GM10266 (cell line): ENCODE results near the gene CHRM4.

Experiments
- DNase-seq: peaks from one replicate; pipeline ENCODE4 v3.0.0; 2012; ENCODE audit errors: extremely low spot score
- TF ChIP-seq, protein P1 (sequence below): IDR thresholded peaks from 2 replicates; pipeline ENCODE4 v1.5.1; 2012; ENCODE audit warnings: mild to moderate bottlenecking, low read depth; ENCODE audit not compliant: control insufficient read depth, insufficient read depth; ENCODE audit errors: missing control alignments

Gene CHRM4

DNA sequence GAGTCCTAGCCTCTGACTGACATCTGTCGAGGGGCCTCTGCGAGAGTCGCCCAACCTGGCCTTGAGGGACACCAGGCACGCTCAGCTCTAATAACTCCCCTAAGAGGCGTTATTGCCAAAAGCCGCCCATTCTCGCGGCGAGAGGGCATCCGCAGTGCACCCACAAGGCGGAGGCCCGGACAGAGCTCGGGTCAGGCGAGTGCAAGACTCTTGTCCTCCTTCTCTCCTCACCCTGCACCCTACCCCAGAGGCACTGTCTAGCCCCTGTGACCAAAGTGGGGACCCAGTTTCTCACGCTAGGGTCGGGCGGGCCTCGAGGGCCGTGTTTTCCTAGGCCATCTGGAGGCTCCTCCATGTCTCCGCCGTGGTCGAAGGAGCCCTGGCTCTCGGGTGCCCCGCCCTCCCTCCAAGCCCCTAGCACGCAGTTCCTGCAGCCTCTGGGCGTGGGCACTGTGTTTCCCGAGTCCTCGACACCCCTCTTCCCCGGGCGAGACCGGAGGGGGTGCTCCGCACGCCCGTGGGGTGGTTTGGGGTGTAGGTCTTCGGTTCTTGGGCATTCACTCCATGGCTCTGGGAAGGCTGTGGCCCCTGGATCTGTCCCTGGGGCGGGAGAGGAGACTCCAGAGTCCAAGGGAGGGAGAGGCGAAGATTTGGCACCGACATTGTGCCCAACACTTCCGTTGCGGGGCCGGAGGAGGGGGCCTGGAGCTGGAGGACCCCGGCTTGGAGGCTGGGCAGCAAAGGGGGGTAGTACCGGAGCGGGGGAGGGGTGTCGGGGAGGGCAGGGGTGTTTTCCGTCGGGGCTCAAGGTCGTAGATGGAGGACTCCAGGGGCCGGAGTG, 1.0 kb downstream of the CHRM4 start:
- peak; percentile 56 for DNase-seq

DNA sequence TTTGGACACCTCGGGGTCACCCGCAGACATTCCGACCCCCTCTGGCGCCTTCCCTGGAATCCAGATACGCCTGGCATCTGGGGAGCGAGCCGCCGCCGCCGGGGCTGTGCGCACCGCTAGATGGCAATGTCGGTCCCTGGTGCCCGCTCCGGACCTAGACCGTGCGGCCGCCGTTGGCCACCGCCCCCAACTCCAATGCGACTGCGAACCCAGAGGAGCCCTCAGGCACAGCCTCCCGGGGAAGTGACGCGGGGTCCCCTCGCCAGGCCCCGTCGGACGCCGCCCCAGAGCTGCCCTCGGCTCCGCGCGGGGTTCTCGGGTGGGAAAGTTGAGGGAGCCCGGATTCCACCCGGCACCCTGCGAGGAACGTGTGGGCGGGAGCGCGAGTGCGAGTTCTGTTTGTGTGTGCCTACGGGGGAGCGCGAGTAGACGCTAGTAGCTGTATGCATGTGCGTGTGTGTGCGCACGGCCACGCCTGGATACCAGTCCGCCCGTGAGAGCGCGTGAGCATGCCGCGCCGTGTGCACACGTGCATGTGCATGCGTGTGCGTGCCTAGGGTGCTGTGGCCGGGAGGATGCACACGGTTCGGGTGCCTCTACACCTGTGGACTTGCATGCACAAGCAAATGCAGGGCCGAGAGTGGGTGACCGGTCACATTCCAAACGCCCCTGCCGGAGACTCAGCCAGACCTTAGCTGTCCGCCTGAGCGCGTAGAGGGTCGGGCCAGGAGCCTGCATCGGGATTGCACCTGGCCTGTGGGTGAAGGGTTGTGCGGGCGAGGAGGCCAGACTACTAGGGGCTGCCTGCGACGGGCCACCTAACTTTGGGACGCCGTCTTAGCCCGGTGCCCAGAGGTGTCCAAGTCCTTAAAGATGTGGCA, 1.9 kb downstream of the CHRM4 start:
- TF ChIP-seq, protein P1, sequence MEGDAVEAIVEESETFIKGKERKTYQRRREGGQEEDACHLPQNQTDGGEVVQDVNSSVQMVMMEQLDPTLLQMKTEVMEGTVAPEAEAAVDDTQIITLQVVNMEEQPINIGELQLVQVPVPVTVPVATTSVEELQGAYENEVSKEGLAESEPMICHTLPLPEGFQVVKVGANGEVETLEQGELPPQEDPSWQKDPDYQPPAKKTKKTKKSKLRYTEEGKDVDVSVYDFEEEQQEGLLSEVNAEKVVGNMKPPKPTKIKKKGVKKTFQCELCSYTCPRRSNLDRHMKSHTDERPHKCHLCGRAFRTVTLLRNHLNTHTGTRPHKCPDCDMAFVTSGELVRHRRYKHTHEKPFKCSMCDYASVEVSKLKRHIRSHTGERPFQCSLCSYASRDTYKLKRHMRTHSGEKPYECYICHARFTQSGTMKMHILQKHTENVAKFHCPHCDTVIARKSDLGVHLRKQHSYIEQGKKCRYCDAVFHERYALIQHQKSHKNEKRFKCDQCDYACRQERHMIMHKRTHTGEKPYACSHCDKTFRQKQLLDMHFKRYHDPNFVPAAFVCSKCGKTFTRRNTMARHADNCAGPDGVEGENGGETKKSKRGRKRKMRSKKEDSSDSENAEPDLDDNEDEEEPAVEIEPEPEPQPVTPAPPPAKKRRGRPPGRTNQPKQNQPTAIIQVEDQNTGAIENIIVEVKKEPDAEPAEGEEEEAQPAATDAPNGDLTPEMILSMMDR: peak; percentile 93
- peak; percentile 92 for DNase-seq

More for the DNA sequence above, 1.0 kb downstream of the CHRM4 start:
- TF ChIP-seq, protein P1: no peak

DNA sequence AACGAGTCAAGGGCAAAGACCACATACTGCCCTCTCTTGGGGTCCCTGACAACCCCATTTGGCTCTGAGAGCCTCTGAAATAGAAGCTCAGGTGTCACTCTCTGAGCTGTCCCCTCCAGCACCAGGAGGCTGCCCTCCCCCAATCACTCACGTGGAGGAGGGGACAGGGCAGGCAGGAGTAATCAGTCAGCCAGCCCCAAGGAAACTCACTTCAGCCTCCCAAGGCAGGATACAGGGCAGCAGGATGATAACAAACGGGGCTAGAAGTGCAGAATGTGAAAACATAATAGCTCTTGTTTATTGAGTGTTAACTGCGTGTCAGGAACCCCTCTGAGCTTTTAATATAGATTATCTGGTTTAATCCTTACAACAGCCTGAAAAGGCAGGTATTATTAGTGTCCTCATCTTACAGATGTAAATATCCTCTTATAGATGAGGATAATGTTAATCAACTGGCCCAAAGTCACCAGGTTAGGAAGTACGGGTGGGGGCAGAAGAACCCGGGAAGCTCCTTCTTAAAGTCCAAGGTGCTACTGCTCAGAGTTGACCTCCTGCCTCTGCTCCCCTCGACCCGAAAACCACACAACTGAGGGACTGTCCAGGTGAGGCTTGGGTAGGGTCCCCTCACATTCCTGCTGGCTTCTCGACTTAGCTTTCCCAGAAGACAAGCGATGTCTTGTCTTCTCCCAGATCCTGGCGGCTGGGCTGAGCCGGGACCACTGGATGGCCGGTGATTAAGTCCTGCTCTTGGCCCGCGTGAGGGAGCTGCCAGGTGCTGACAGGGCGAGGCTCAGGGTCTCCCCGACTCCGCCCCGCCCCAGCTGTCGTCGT, 2.7 kb downstream of the CHRM4 start:
- TF ChIP-seq, protein P1: peak; percentile 21
- peak; percentile 37 for DNase-seq

DNA sequence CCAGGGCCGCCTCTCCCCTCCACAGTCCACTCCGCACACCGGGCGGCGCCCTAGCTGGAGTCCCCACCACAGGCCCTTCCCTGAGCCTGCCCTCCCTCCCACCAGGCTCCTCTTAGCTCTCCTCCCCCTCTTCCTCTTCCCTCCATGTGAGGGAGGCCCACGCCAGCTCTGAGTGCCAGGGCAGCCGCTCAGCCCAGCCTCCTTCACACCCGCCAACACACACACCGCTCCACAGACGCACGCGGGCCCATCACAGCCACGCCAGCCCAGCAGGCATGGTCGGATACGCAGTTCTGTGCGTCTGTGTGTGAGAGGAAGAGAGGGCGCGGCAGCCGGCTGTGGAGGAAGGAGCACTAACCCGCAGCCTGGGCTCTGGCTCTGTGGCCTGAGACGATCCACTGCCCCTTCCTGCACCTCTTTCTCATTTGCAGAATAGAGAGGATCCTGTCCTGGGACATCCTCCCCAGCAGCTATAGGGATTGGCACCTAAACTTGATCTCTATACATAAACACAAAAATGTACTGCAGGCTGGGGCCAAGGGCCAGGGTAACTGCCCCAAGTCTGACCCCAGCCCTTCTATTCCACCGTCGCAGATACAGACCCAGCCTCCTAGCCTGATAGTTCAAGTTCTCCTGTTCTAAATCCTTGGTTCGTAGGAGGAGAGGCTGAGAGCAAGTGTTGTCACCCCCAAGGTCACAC, 3.5 kb downstream of the CHRM4 start:
- DNase-seq: no peak

DNA sequence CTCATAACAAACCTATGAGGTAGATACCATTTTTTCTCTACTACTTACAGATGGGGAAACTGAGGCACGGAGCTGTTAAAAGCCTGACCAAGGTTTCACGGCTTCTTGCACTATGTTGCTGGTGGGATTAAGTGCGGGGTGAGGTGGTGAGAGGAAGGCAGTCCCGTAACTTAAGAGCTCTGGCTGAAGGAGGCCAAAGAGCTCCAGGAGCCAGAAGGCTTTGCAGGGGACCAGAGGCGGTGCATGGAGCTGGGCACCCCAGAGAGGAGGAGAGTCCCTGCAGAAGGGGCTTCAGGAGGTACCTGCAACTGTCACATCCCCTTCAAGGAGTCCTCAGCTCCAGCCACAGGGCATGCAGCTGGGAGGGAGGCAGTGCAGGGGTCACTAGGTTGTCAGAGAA, 4.1 kb downstream of the CHRM4 start:
- TF ChIP-seq, protein P1: no peak
- DNase-seq: no peak

More for the DNA sequence above, 3.5 kb downstream of the CHRM4 start:
- TF ChIP-seq, protein P1: no peak

DNA sequence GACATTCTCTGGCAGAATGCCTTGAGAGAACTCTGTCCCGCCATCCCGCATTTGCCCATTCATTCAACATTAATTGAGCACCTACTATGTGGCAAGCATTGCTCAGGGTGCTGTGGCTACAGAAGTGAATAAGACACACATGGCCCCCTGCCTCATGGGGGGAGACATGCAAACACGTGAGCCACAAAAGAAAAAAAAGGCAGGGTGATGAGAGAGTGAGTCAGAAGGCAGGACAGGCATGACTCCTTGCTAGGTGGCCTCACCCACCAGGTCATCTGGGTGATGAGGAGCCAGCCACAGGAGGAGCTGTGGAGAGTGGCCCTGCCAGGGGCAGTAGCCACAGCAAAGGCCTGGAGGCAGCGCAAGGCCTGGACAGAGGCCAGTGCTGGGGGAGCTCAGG, 4.9 kb downstream of the CHRM4 start:
- TF ChIP-seq, protein P1: no peak
- no peak for DNase-seq
